H9 (cell line): ENCODE results near the gene IL1RAPL1. TPM values are rescaled to one million over a fixed set of nuclear protein-coding genes. Genes with fewer than 3 reads are reported as not detected.

ENCODE experiments used
- DNase-seq: peaks from one replicate; pipeline ENCODE4 v3.0.0-alpha.2; 2017
- H2AFZ ChIP-seq: one replicate; pipeline ENCODE4 v1.6.1; 2013; ENCODE audit warnings: mild to moderate bottlenecking, low read length, control low read depth, moderate library complexity
- H2AK5ac ChIP-seq: 2 replicates; pipeline ENCODE4 v1.6.1; 2013; ENCODE audit warnings: low read length, control low read depth, mixed read lengths; ENCODE audit not compliant: insufficient read length
- H2BK120ac ChIP-seq: one replicate; pipeline ENCODE4 v1.6.1; 2013; ENCODE audit warnings: low read depth, mild to moderate bottlenecking, low read length, control low read depth, inconsistent platforms; ENCODE audit not compliant: poor library complexity, severe bottlenecking
- H2BK12ac ChIP-seq: 2 replicates; pipeline ENCODE4 v1.6.1; 2013; ENCODE audit warnings: low read length, control low read depth, mixed read lengths, low read depth; ENCODE audit not compliant: insufficient read length
- H2BK15ac ChIP-seq: 2 replicates; pipeline ENCODE4 v1.6.1; 2013; ENCODE audit warnings: low read depth, low read length, control low read depth
- H2BK20ac ChIP-seq: one replicate; pipeline ENCODE4 v1.6.1; 2013; ENCODE audit warnings: low read depth, mild to moderate bottlenecking, low read length, control low read depth, inconsistent platforms; ENCODE audit not compliant: poor library complexity, severe bottlenecking
- H2BK5ac ChIP-seq: 2 replicates; pipeline ENCODE4 v1.6.1; 2013; ENCODE audit warnings: low read length, control low read depth, mixed read lengths; ENCODE audit not compliant: insufficient read length
- H3K14ac ChIP-seq: 2 replicates; pipeline ENCODE4 v1.6.1; 2013; ENCODE audit warnings: low read length, control low read depth; ENCODE audit not compliant: insufficient read depth
- H3K18ac ChIP-seq: 2 replicates; pipeline ENCODE4 v1.6.1; 2013; ENCODE audit warnings: low read depth, mild to moderate bottlenecking, mixed read lengths, low read length, control low read depth; ENCODE audit not compliant: insufficient read length
- H3K23ac ChIP-seq: 2 replicates; pipeline ENCODE4 v1.6.1; 2013; ENCODE audit warnings: low read length, control low read depth, mixed read lengths, low read depth; ENCODE audit not compliant: insufficient read length
- H3K23me2 ChIP-seq: 2 replicates; pipeline ENCODE4 v1.6.1; 2013; ENCODE audit warnings: low read depth, mild to moderate bottlenecking, mixed read lengths, low read length, control low read depth; ENCODE audit not compliant: insufficient read length, poor library complexity, severe bottlenecking
- H3K27ac ChIP-seq: 2 replicates; pipeline ENCODE4 v1.5.1; 2013; ENCODE audit warnings: low read length, control low read depth, mixed read lengths, low read depth; ENCODE audit not compliant: insufficient read length
- H3K27me3 ChIP-seq: 2 replicates; pipeline ENCODE4 v1.6.1; 2013; ENCODE audit warnings: low read length, control low read depth, inconsistent platforms; ENCODE audit not compliant: insufficient read depth
- H3K4ac ChIP-seq: 2 replicates; pipeline ENCODE4 v1.6.1; 2013; ENCODE audit warnings: low read depth, mild to moderate bottlenecking, control low read depth, inconsistent platforms, low read length, moderate library complexity
- H3K4me1 ChIP-seq: 2 replicates; pipeline ENCODE4 v1.6.1; 2013; ENCODE audit warnings: low read length, control low read depth, inconsistent platforms; ENCODE audit not compliant: insufficient read depth
- H3K4me2 ChIP-seq: 2 replicates; pipeline ENCODE4 v1.6.1; 2013; ENCODE audit warnings: low read length, control low read depth, mixed read lengths; ENCODE audit not compliant: insufficient read length, insufficient read depth
- H3K56ac ChIP-seq: 2 replicates; pipeline ENCODE4 v1.6.1; 2013; ENCODE audit warnings: low read depth, mild to moderate bottlenecking, mixed read lengths, low read length, control low read depth; ENCODE audit not compliant: insufficient read length
- H3K79me1 ChIP-seq: 2 replicates; pipeline ENCODE4 v1.6.1; 2013; ENCODE audit warnings: low read depth, mild to moderate bottlenecking, moderate library complexity, low read length, control low read depth, inconsistent platforms; ENCODE audit not compliant: insufficient read depth, poor library complexity, severe bottlenecking
- H3K79me2 ChIP-seq: 2 replicates; pipeline ENCODE4 v1.6.1; 2013; ENCODE audit warnings: low read length, control low read depth, inconsistent platforms; ENCODE audit not compliant: insufficient read depth
- H3K9ac ChIP-seq: 2 replicates; pipeline ENCODE4 v1.6.1; 2013; ENCODE audit warnings: low read length, control low read depth, mixed read lengths; ENCODE audit not compliant: insufficient read length; ENCODE audit errors: extremely low read depth
- H3K9me3 ChIP-seq: one replicate; pipeline ENCODE4 v1.6.1; 2013; ENCODE audit warnings: low read depth, low read length, inconsistent platforms; ENCODE audit not compliant: control insufficient read depth
- H3T11ph ChIP-seq: one replicate; pipeline ENCODE4 v1.6.1; 2013; ENCODE audit warnings: mild to moderate bottlenecking, low read length, control low read depth, inconsistent platforms
- H4K20me1 ChIP-seq: one replicate; pipeline ENCODE4 v1.6.1; 2013; ENCODE audit not compliant: control insufficient read depth, insufficient read length, insufficient read depth
- H4K5ac ChIP-seq: 2 replicates; pipeline ENCODE4 v1.6.1; 2013; ENCODE audit warnings: low read depth, mild to moderate bottlenecking, mixed read lengths, low read length, control low read depth; ENCODE audit not compliant: insufficient read length
- H4K8ac ChIP-seq: replicated peaks from 2 replicates; pipeline ENCODE4 v1.6.1; 2013; ENCODE audit warnings: low read length, control low read depth, mixed read lengths, low read depth; ENCODE audit not compliant: insufficient read length
- H4K91ac ChIP-seq: 2 replicates; pipeline ENCODE4 v1.6.1; 2013; ENCODE audit warnings: low read depth, mild to moderate bottlenecking, moderate library complexity, mixed read lengths, low read length, control low read depth; ENCODE audit not compliant: insufficient read length
- H3K27ac Mint-ChIP-seq, 3 experiments: 2 replicates in 2 of 3; 3 replicates in 1 of 3; pipeline ENCODE4 v1.8.0; 2020 to 2021; ENCODE audit warnings: mixed read lengths in 3 of 3, mild to moderate bottlenecking in 1 of 3, moderate library complexity in 1 of 3
- H3K27me3 Mint-ChIP-seq: 2 replicates; pipeline ENCODE4 v1.8.0; 2021; ENCODE audit warnings: low read depth, mild to moderate bottlenecking, moderate library complexity, mixed read lengths
- H3K36me3 Mint-ChIP-seq, 3 experiments: 2 replicates in 2 of 3; 3 replicates in 1 of 3; pipeline ENCODE4 v1.8.0; 2020 to 2021; ENCODE audit warnings: low read depth in 3 of 3, mixed read lengths in 3 of 3; ENCODE audit not compliant: insufficient read depth in 1 of 3
- H3K4me1 Mint-ChIP-seq, 2 experiments: 2 replicates each; pipeline ENCODE4 v1.8.0; 2020; ENCODE audit warnings: mixed read lengths in 2 of 2
- H3K4me3 Mint-ChIP-seq, 2 experiments: 2 replicates in 1 of 2; 3 replicates in 1 of 2; pipeline ENCODE4 v1.8.0; 2020 to 2021; ENCODE audit warnings: mild to moderate bottlenecking in 2 of 2, mixed read lengths in 2 of 2, moderate library complexity in 1 of 2
- H3K9me3 Mint-ChIP-seq, 2 experiments: 2 replicates in 1 of 2; 3 replicates in 1 of 2; pipeline ENCODE4 v1.8.0; 2020; ENCODE audit warnings: mild to moderate bottlenecking in 2 of 2, mixed read lengths in 2 of 2, moderate library complexity in 1 of 2
- CTCF ChIP-seq: fragments of 200-600 bp; sonication (generic); conservative IDR thresholded peaks from 3 replicates; pipeline ENCODE4 v1.8.0; 2021; ENCODE audit warnings: antibody characterized with exemption, mild to moderate bottlenecking
- WGBS: extraction: QIAGEN DNeasy Blood & Tissue Kit; methylation state at CpG from one replicate; pipeline ENCODE4 v1.1.7; 2013; ENCODE audit warnings: missing lambda C conversion rate, low lambda C conversion rate, mixed read lengths; ENCODE audit not compliant: insufficient read length; ENCODE audit errors: extremely low coverage; 5-methylcytosine and 5-hydroxymethylcytosine counted together
- total RNA-seq: library from RNA; stranded (reverse); gene quantifications from 2 replicates; pipeline ENCODE4 v1.2.1, GENCODE V29; 2021

Gene IL1RAPL1
- total RNA-seq, 1 experiment from 2014 or later = 0.31 TPM

GRCh38 chrX:29257521-29257920 lies 670.3 kb downstream of the IL1RAPL1 start:
- no peak overlapping the region for H3T11ph ChIP-seq
- no peak for TF ChIP-seq CTCF
- peaks cover 3% of the 10 kb centered on the region; the same call in 1 of the 2 replicates for H3K27me3 Mint-ChIP-seq
- H2BK20ac ChIP-seq = no peak overlapping the region
- no peak overlapping the region for H2AFZ ChIP-seq
- H3K27me3 ChIP-seq = no peaks in the 10 kb centered on the region
- H3K23me2 ChIP-seq = no peaks in the 10 kb centered on the region
- H2BK120ac ChIP-seq = no peak overlapping the region
- H3K4me3 Mint-ChIP-seq = no peak overlapping the region
- no peak overlapping the region for H3K9ac ChIP-seq
- H3K56ac ChIP-seq = no peak overlapping the region
- 0 out of 7 replicates have a peak, but pooled peaks cover 0 to 7% (median 4%) of the 10 kb centered on the region in 3 experiments for H3K36me3 Mint-ChIP-seq
- H3K4me1 ChIP-seq = no peaks in the 10 kb centered on the region
- H3K4me1 Mint-ChIP-seq = peaks cover 8 to 9% of the 10 kb centered on the region in 2 experiments
- H4K5ac ChIP-seq = no peak overlapping the region
- no peak overlapping the region for H2AK5ac ChIP-seq
- H3K4me2 ChIP-seq = no peak overlapping the region
- H4K20me1 ChIP-seq = no peaks in the 10 kb centered on the region
- WGBS = no CpG with 5 or more reads among the region's 3 CpGs
- no peak overlapping the region for H3K4ac ChIP-seq
- H3K14ac ChIP-seq = no peak overlapping the region
- no peaks in the 10 kb centered on the region for H3K79me2 ChIP-seq
- H2BK15ac ChIP-seq = no peak overlapping the region
- no peak overlapping the region for H3K18ac ChIP-seq
- H2BK12ac ChIP-seq = no peak overlapping the region
- no peak overlapping the region for H3K27ac Mint-ChIP-seq
- no peaks in the 10 kb centered on the region for H3K9me3 ChIP-seq
- H3K9me3 Mint-ChIP-seq = peaks cover 9 to 33% of the 10 kb centered on the region in 2 experiments; a peak in 4 of 5 replicates
- H3K23ac ChIP-seq = no peak overlapping the region
- DNase-seq = no peak
- no peak overlapping the region for H2BK5ac ChIP-seq
- no peak overlapping the region for H3K27ac ChIP-seq
- no peaks in the 10 kb centered on the region for H3K79me1 ChIP-seq
- no peak overlapping the region for H4K91ac ChIP-seq
- H4K8ac ChIP-seq = no peak overlapping the region
